ENCODE measurements around the gene C6orf15. TPM values are rescaled to one million over a fixed set of nuclear protein-coding genes. Genes with fewer than 3 reads are reported as not detected.

C6orf15 gene
- total RNA-seq, 1 experiment from 2014 or later = not detected

- intact Hi-C loops (cut with micrococcal nuclease) = no loop called here
- ATAC-seq = no peak
- Histone ChIP-seq H3K27me3 (ENCODE audit: low read length) (no peaks in the 10 kb centered on the region), H3F3A (ENCODE audit: low read length, unreplicated experiment) (no peaks in the 10 kb centered on the region), H3K4me1 (ENCODE audit: insufficient read depth, low read length) (peaks cover 22% of the 10 kb centered on the region), H3K9me2 (replicated peaks; ENCODE audit: low read length) (no peaks in the 10 kb centered on the region), H3K36me3 (ENCODE audit: low read depth, low read length) (no peaks in the 10 kb centered on the region), H3K9ac (ENCODE audit: low read length) (no peak within 1 kb of the TSS), H3K4me2 (ENCODE audit: low read length) (no peak within 1 kb of the TSS), H3K27ac (ENCODE audit: low read length) (no peak within 1 kb of the TSS), H2AFZ (ENCODE audit: low read length) (no peak within 1 kb of the TSS), H4K20me1 (ENCODE audit: low read length) (no peaks in the 10 kb centered on the region), H3K9me3 (ENCODE audit: low read length) (no peaks in the 10 kb centered on the region), H3K4me3 (ENCODE audit: low read length) (no peak within 1 kb of the TSS), H3K79me2 (ENCODE audit: low read length) (peaks cover 22% of the 10 kb centered on the region)
- BruUV-seq (replicated peaks) = no TSS peak
- ChIA-PET CTCF (no interaction called here), POLR2A (ENCODE audit: unreplicated experiment) (no interaction called here)
- TF ChIP-seq EZH2 (IDR thresholded peaks at IDR 0.05; ENCODE audit: low read length, unreplicated experiment) = no peak
- TF ChIP-seq, protein P1, sequence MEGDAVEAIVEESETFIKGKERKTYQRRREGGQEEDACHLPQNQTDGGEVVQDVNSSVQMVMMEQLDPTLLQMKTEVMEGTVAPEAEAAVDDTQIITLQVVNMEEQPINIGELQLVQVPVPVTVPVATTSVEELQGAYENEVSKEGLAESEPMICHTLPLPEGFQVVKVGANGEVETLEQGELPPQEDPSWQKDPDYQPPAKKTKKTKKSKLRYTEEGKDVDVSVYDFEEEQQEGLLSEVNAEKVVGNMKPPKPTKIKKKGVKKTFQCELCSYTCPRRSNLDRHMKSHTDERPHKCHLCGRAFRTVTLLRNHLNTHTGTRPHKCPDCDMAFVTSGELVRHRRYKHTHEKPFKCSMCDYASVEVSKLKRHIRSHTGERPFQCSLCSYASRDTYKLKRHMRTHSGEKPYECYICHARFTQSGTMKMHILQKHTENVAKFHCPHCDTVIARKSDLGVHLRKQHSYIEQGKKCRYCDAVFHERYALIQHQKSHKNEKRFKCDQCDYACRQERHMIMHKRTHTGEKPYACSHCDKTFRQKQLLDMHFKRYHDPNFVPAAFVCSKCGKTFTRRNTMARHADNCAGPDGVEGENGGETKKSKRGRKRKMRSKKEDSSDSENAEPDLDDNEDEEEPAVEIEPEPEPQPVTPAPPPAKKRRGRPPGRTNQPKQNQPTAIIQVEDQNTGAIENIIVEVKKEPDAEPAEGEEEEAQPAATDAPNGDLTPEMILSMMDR (conservative IDR thresholded peaks at IDR 0.05; ENCODE audit: low read depth, low read length) = no peak
- TF ChIP-seq EZH2phosphoT487 (IDR thresholded peaks at IDR 0.05; ENCODE audit: borderline replicate concordance, low read length) = no peak
- DNase-seq = no peak
These were observed 8.0 kb upstream of the C6orf15 start, which contains the start of gene CDSN for GRCh38 chr6:31120151-31120915. Gene CDSN, minus strand, starts transcription at chr6:31120446. Its CDS starts 27 bp downstream, at chr6:31120419.

GRCh38 chr6:31118178-31118577 lies 5.8 kb upstream of the C6orf15 start:
- Histone ChIP-seq H3K4me3 (ENCODE audit: low read length) (no peak overlapping the region), H3K79me2 (ENCODE audit: low read length) (peaks cover 26% of the 10 kb centered on the region), H3K9ac (ENCODE audit: low read length) (no peak overlapping the region), H3K9me3 (ENCODE audit: low read length) (no peaks in the 10 kb centered on the region), H3K27me3 (ENCODE audit: low read length) (no peaks in the 10 kb centered on the region), H3F3A (ENCODE audit: low read length, unreplicated experiment) (no peaks in the 10 kb centered on the region), H3K4me1 (ENCODE audit: insufficient read depth, low read length) (peaks cover 28% of the 10 kb centered on the region), H3K36me3 (ENCODE audit: low read depth, low read length) (no peaks in the 10 kb centered on the region), H3K4me2 (ENCODE audit: low read length) (no peak overlapping the region), H3K27ac (ENCODE audit: low read length) (no peak overlapping the region), H2AFZ (ENCODE audit: low read length) (no peak overlapping the region), H3K9me2 (replicated peaks; ENCODE audit: low read length) (no peaks in the 10 kb centered on the region), H4K20me1 (ENCODE audit: low read length) (no peaks in the 10 kb centered on the region)
- ChIA-PET CTCF (no interaction called here), POLR2A (ENCODE audit: unreplicated experiment) (no interaction called here)
- intact Hi-C loops (cut with micrococcal nuclease) = no loop called here
- ATAC-seq (no peak), DNase-seq (no peak)
- no TSS peak for BruUV-seq (replicated peaks)
- TF ChIP-seq EZH2phosphoT487 (IDR thresholded peaks at IDR 0.05; ENCODE audit: borderline replicate concordance, low read length) = no peak
- TF ChIP-seq EZH2 (IDR thresholded peaks at IDR 0.05; ENCODE audit: low read length, unreplicated experiment) = no peak
- TF ChIP-seq, protein P1 (conservative IDR thresholded peaks at IDR 0.05; ENCODE audit: low read depth, low read length) = no peak

Data from PC-3 (cell line).